Neural progenitor cell (in vitro differentiated cells): ENCODE data around the gene ATPAF2.

Experiments
- EZH2phosphoT487 ChIP-seq: fragments of 200-600 bp; sonication (generic); IDR thresholded peaks from 2 replicates; pipeline ENCODE4 v1.6.1; 2017; ENCODE audit warnings: antibody characterized with exemption
- TF ChIP-seq, protein P1 (sequence below): fragments of 200-600 bp; sonication (generic); IDR thresholded peaks from 2 replicates; pipeline ENCODE4 v1.5.1; 2017; ENCODE audit warnings: antibody characterized with exemption, mild to moderate bottlenecking

DNA sequence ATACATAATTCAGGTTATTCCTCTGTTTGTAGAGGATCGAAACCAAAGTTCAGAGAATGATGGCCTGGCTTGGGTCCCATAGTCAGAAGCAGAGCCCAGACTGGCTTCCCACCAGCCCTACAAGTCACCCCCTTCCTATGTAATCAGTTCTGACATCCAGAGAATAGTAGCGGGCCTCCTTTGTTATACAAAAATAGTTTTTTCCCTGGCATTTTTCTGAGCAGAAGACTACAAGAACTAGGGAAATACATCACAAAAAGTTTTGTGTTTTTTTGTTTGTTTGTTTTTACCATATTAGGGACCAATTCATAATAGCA lies 19.2 kb downstream of the ATPAF2 start:
- TF ChIP-seq, protein P1, sequence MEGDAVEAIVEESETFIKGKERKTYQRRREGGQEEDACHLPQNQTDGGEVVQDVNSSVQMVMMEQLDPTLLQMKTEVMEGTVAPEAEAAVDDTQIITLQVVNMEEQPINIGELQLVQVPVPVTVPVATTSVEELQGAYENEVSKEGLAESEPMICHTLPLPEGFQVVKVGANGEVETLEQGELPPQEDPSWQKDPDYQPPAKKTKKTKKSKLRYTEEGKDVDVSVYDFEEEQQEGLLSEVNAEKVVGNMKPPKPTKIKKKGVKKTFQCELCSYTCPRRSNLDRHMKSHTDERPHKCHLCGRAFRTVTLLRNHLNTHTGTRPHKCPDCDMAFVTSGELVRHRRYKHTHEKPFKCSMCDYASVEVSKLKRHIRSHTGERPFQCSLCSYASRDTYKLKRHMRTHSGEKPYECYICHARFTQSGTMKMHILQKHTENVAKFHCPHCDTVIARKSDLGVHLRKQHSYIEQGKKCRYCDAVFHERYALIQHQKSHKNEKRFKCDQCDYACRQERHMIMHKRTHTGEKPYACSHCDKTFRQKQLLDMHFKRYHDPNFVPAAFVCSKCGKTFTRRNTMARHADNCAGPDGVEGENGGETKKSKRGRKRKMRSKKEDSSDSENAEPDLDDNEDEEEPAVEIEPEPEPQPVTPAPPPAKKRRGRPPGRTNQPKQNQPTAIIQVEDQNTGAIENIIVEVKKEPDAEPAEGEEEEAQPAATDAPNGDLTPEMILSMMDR = no peak
- TF ChIP-seq EZH2phosphoT487 = no peak
